ENCODE data around the gene EML2.

- peak; percentile 42 for TF ChIP-seq POLR2AphosphoS5 (IDR thresholded peaks at IDR 0.05)
- no peak for TF ChIP-seq CTCF (IDR thresholded peaks at IDR 0.05)
Observed at GRCh38 chr19:45630463-45630862, 8.7 kb downstream of the EML2 start.
